CD4-positive, alpha-beta T cell treated with Interleukin-17A for 4 hours (primary cell): ENCODE measurements around the gene ZNF181.
"Not testable (repeated sequence)": the region's sequence is repeated elsewhere in the genome, so short reads cannot be mapped to it uniquely, and the experiment has no call there.

Source experiments
- DNase-seq: peaks from one replicate; pipeline ENCODE4 v3.0.0-alpha.2; 2020; ENCODE audit warnings: mixed read lengths

The ZNF181 gene

DNA sequence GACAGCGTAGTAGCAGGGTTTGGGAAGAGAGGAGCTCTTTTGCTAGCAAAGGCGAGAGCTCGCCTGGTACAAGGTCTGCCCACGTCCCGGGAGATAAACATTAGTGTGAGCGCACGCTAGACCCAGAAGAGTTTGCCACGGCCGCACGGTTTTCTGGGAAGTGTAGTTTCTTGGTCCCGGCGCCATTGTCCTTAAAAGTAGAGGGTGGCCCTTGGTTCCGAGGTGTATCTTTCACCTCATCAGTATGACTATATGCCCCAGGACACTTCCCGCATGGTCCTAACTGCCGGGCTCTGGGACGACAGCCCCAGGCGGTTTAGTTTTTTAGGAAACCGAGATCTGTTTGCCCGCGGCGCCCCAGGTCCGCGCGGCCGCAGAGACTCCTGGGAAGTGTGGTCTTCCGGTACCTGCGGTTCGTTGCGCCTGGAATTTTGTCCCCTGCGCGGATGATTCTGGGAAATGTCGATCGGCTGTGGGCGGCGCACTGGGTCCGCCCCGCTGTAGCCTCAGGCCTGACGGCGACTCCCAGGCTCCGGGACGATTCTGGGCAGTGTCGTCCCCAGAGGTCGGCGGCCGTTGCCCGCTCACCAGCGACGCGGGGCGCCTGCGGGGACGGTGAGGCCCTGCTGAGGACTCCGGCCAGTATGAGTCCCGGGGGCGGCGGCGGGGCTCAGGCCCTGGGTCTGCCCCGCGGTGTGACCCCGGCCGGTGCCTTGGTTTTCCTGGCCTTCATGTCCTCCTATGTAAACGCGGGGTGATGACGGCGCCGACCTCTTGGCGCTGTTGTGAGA lies at the start of gene ZNF181:
ZNF181 (plus strand) TSS at position 498 of the 791 bp plus-strand sequence. CDS start 795 bp downstream, outside the sequence.
- DNase-seq: peak; percentile 81

DNA sequence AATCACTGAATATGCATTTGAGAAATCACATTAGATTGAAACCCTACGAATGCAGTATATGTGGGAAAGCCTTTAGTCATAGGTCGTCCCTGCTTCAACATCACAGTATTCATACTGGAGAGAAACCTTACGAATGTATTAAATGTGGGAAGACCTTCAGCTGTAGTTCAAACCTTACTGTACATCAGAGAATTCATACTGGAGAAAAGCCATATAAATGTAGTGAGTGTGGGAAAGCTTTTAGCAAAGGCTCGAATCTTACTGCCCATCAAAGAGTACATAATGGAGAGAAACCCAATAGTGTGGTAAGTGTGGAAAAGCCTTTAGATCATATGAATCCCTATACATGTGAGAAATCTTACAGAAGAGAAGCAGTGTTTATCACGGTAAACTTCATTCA lies 48.8 kb upstream of the ZNF181 start:
- not testable (repeated sequence) for DNase-seq

DNA sequence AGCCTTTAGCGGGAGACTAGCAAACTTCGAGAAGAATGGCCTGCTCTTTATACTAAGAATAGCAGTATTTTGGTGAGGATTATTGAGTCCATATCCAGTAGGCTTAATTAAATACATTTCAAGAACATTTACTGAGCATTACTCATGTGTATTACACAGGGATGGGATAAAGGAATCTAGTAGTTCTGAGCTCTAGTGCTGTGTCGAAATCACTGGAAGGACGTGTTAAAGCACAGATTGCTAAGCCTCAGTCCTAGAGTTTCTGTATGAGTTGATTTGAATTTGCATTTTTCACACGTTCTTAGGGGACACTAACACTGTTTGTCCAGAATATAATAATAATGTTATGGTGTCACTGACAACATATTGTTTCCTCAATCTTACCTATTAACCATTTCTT lies 47.6 kb upstream of the ZNF181 start:
- no peak for DNase-seq

GRCh38 chr19:34687348-34687747 lies 46.7 kb upstream of the ZNF181 start:
- no peak for DNase-seq

- no peak for DNase-seq
Measured at GRCh38 chr19:34688592-34688991, 45.5 kb upstream of the ZNF181 start.

- no peak for DNase-seq
Measured at GRCh38 chr19:34690372-34690771, 43.7 kb upstream of the ZNF181 start.

DNA sequence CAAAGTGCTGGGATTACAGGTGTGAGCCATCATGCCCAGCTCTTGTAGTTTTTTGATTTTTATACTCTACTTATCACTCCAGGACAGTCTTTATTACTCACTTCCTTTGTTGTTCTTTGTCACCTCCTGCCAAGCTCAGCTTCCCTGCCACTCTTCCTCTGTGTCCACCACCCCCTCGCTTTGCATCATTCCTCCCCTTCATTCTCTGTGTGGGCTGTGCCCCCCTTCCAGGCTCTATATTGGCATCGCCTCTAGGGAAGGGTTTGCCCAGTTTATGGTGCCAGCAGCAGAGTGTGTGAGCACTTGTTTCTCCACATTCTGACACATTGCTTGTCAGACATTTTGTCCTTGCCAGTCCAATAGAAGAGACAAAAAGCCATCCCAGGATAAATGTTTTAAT lies 41.5 kb upstream of the ZNF181 start:
- DNase-seq: no peak

GRCh38 chr19:34707661-34708060 lies 26.4 kb upstream of the ZNF181 start:
- DNase-seq: no peak

DNA sequence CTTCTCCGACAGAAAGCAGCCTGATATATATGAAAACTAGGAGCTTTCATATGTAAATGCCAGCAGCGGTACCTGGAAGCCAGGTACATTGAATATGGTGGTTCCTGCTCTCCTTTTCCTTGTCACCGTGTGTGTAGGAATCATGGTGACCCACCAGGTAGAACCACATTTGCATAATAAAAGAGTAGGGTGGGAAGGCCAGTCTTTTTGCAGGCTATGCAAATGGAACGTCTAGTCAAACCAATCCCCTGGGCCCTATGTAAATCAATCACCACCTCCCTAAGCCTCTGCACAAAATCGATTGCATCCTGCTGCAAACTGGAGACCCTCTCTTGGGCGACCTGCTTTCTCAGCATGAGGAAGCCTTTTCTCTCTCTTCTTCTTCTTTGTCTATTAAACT lies 22.2 kb upstream of the ZNF181 start:
- DNase-seq: no peak

DNA sequence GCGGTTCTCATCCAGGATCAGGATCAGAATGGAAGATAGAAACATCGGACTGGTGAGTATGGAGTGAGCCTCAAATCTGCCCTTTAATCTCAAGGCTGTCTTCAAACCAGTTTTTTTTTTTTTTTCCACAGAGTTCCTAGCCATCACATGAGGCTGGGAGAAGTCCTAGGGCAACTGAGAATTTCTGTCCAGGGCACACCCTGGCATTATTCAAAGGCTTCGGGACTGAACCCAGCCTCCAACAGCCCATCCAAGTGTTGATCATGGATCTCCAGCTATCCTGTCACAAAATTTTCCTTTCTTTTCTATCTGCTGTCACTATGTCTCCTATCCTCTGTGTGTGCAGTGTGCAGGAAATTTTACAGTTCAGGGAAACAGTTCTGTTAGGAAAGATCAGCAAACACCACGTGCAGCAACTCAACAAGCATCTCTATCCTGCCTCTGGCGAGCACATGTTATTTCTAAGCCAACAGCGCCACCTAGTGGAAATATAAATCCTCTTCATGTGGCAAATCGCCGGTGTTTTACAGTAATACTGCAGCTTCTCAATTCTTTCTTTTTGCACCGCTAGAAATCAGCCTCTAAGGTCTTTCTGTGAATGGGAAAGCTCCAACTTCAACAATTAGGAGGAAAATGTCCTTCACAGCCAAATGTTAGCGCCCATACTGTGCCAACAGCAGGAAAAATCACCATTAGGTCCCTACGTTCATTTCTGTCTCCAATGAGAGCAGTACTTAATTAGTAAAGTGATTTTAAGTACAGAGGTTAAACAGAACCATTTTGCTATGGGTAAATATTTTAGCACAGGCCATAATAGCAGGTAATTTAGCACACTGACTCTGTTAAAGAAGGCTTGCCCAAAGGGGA lies 21.4 kb upstream of the ZNF181 start:
- peak; percentile 64 for DNase-seq

DNA sequence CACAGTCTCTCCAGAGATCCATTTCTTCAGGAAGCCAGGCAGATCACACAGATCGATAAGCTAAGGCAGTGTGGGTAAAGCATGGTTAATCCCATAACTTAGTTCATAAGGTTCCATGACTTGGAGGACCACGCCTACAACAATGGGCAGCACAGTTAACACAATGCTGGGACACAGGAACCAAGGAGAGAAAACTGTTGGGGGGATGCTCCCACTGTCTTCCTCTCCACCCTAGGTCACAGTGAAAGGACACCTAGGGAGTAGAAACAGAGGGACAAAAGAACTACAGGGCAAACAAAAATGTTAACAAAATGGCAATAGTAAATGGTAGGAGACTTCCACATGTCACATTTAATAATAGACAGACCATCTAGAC lies 20.8 kb upstream of the ZNF181 start:
- DNase-seq: no peak

DNA sequence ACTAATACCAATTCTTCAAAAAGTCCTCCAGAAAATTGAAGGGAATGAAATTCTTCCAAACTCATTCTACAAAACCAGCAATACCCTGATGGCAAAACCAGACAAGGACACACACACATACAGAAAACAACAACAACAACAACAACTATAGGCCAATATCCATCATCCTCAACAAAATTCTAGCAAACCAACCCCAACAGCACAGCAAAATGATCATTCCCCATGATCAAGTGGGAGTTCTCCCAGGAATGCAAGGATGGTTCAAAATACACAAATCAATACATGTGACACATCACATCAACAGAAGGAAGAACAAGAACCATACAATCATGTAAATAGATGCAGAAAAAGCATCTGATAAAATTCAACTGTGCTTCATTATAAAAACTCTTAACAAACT lies 18.7 kb upstream of the ZNF181 start:
- DNase-seq: no peak

DNA sequence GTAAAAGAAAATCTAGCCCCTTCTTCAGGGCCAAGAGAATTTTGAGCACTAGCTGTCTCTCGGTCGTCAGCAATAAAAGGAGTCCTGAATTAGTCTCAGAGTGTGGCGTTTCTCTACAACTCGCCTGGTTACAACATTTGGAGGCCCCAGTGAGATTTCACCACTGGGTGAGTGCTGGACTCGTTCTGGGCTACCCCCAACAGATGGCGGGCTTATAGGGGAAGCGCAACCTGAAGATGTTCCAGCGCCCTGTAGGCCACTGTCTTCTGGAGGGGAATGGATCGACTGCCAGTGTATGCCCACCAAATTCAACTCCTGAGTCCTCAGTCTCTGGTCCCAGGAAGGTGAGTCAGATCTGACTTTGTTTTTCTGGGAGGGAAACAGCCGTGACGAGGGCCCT lies 11.7 kb upstream of the ZNF181 start:
- no peak for DNase-seq

DNA sequence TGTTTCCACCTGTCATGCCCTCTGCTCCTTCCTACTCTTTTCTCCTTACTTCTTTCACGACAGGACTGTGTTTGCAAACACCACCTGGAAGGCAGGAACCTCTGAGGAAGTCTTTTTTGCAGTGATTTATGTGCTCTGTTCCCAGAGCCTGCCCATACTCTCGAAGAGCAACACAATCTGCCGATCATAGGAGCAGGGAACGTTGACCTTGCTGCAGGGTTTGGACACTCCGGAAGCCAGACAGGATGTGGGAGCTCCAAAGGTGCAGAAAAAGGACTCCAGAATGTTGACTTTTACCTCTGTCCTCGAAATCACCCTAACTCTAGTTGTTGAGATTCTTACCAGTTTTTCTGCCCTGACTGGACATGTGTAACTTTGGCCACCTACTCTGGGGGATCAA lies 8.6 kb upstream of the ZNF181 start:
- DNase-seq: no peak

GRCh38 chr19:34731019-34731829 lies 2.8 kb upstream of the ZNF181 start:
- no peak for DNase-seq

DNA sequence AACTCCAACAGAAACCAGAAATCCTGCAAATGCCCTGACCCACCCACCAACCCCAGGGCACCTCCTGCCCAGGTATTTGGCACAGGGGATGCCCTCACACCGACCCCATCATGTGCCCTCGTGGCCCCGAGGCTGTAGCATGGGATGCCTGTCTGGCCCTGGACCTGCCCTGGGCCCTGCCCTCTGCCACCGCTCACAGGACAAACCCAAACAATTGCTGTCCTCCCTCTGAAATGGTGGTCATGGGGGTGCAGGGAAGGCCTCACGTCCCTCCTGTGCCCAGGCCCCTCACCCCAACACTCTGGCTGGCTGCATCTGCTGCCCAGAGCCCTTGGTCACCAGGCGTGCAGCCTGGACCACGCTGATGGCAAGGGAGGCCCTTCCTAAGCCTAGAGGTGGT lies 2.1 kb upstream of the ZNF181 start:
- no peak for DNase-seq

DNA sequence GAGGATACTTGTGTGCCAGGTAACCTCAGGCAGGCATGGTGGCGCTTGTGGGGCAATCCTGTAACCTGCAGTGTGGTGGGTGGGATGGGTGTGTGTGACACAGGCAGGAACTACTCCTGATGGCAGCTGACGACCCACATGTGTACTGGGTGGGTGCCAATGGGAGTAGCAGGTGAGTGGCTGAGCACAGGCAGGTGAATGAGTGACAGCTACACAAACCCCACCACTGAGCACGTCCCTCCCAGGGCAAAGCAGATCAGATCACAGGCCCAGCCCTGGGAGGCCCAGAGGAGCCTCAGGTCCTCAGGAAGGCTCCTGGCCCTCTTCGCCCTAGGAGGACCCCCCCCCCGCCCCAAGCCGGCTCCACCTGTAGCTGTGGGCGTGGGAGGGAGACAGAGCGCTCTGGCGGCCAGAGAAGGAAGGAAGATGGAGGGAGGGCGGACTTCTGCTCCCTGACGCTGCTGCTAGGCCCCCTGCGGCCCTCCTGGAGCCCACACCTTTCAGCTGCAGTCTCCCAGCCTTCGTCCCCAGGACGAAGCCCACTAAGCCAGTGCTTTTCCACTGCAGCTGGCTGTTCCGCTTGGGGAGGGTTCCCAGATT lies 1.3 kb upstream of the ZNF181 start:
- DNase-seq: no peak

GRCh38 chr19:34733266-34733745 lies 737 bp upstream of the ZNF181 start:
- no peak for DNase-seq

DNA sequence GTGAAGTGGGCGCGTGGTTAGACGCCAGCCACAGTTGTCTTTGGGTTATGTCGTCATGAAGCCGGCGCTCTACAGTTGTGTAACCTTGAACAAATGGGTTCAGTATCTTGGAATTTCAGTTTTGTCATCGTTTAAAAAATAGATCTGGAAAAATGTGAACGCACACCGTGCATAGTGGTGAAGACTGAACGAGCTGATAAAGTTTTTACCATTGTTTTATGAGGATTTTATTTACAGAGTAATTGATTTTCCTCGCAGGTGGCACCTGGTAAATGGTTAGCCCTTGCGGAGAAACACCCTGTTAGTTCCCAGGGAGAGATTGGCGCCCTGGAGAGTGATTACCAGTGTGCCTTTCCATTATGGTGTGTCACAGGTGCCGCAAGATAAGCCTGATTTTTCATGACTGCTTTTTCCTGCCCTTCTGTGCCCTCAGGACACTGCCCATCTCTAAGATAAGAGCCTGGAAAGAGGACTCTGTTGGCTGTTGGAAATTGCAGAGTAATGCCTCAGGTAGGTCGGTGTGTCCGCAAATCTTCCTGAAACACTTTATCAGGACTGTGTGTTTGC lies 577 bp downstream of the ZNF181 start:
- no peak for DNase-seq

DNA sequence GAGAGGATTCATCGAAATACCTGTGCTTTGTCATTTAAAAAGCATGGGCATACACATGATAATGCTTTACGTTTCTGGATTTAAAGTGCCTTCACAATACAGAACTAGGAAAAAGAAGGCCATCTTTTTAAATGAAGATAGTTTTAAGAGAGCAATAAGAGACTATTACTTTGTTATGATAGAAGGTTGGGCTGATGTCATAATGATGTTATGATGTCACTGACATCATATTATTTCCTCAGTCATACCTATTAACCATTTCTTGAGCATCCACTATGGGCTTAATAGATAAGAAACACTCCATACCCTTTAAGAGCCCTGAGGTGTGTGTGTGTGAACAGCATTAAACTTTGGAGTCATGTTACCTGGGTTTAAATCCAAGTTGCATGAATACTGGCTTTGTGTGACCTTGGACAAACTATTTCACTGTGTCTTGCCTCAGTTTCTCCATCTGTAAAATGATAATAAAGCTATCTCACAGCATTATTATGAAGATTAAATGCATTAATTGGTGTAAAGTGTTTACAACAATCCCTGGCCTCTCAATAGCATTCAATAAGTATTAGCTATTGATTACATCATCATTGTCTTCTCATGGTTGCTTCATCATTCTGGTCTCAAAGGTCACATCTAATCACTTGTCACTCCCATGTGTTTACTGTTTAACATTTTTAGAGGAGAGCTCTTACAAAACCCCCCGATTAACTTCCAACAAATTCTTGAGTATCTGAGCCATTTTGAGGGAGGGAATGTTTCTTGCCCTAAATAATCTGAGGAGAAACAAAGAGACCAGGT lies 11.1 kb downstream of the ZNF181 start:
- DNase-seq: no peak

- DNase-seq: no peak
Measured at GRCh38 chr19:34757441-34757840, 23.4 kb downstream of the ZNF181 start.
